ENCODE measurements around the gene COL4A6.

The COL4A6 gene

DNA sequence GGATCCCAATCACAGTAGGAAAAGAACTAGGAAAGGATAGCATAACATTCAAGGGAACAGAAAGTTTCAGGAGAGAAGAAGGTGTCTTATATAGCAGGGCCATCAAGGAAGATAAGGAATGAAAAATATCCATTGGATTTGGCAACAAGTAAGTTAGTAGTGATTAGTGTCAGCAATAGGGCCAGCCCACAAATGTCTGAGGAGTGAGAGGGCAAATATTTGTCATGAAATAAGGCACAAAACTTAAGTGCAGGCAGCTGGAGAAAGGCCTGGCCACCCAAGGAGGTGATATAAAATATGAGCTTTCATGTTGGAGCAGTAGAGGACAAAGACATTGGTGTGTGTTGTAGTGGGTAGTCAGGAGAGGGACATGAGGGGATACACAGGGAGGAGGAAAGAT is 132.1 kb downstream of the COL4A6 start:
- Histone ChIP-seq H3K9ac (ENCODE audit: low read depth, low read length, poor library complexity) (no peak overlapping the region), H3K27ac (replicated peaks; ENCODE audit: low read length) (no peak overlapping the region), H3K27me3 (ENCODE audit: control insufficient read depth in 3 of 3, insufficient read depth in 3 of 3, low read depth in 1 of 3, low read length in 3 of 3) (no peaks in the 10 kb centered on the region), H3K23ac (ENCODE audit: low read depth, low read length, poor library complexity) (no peak overlapping the region), H3K14ac (ENCODE audit: low read length) (no peak overlapping the region), H4K8ac (ENCODE audit: low read depth, low read length) (no peak overlapping the region), H4K91ac (ENCODE audit: low read depth, low read length, poor library complexity) (no peak overlapping the region), H3K79me1 (ENCODE audit: low read depth, low read length) (no peaks in the 10 kb centered on the region), H2AFZ (ENCODE audit: low read length) (no peak overlapping the region), H2AK5ac (ENCODE audit: low read depth, low read length) (no peak overlapping the region), H2BK5ac (ENCODE audit: low read length) (no peak overlapping the region), H3K4me1 (ENCODE audit: control insufficient read depth in 2 of 2, insufficient read depth in 1 of 2, low read depth in 1 of 2, low read length in 2 of 2) (no peaks in the 10 kb centered on the region), H3K18ac (ENCODE audit: low read length) (no peak overlapping the region), H2BK15ac (ENCODE audit: low read length) (no peak overlapping the region), H3K4ac (ENCODE audit: low read length) (no peak overlapping the region), H3K36me3 (replicated peaks in 1 of 2; ENCODE audit: control insufficient read depth in 2 of 2, insufficient read depth in 2 of 2, low read length in 2 of 2) (no peaks in the 10 kb centered on the region), H3K4me3 (ENCODE audit: low read length in 2 of 2) (no peak overlapping the region), H3K4me2 (ENCODE audit: insufficient read depth, low read length, poor library complexity, severe bottlenecking) (no peak overlapping the region), H2BK120ac (ENCODE audit: low read depth, low read length) (no peak overlapping the region), H2BK12ac (ENCODE audit: low read length) (no peak overlapping the region), H3K9me3 (replicated peaks in 1 of 2; ENCODE audit: control insufficient read depth in 2 of 2, insufficient read depth in 1 of 2, low read depth in 1 of 2, low read length in 2 of 2) (no peaks in the 10 kb centered on the region)
- no peak for DNase-seq (ENCODE audit: low spot score)

DNA sequence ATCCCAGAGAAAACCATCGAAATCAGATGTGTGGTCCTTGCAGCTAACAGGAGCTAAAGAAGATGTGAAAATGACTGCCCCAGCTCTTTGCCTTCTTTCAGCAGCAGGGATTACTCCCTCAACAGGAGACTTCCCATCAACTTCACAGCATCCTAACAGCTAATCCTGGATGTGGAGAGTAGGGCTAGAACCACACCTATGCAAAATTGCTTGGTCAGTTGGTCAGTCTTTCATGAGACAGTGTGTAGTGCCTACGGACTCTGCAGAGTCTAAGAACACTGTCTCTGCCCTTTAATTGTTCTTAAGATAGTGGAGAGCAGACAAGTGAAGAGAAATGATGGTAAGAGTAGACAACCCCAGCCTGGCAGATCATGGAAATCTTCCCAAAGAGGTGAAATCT is 133.5 kb downstream of the COL4A6 start:
- no peak for DNase-seq (ENCODE audit: low spot score)
- Histone ChIP-seq H3K36me3 (replicated peaks in 1 of 2; ENCODE audit: control insufficient read depth in 2 of 2, insufficient read depth in 2 of 2, low read length in 2 of 2) (no peaks in the 10 kb centered on the region), H2AK5ac (ENCODE audit: low read depth, low read length) (no peak overlapping the region), H3K23ac (ENCODE audit: low read depth, low read length, poor library complexity) (no peak overlapping the region), H3K27me3 (ENCODE audit: control insufficient read depth in 3 of 3, insufficient read depth in 3 of 3, low read depth in 1 of 3, low read length in 3 of 3) (no peaks in the 10 kb centered on the region), H2BK120ac (ENCODE audit: low read depth, low read length) (no peak overlapping the region), H3K9ac (ENCODE audit: low read depth, low read length, poor library complexity) (no peak overlapping the region), H2AFZ (ENCODE audit: low read length) (no peak overlapping the region), H3K4me2 (ENCODE audit: insufficient read depth, low read length, poor library complexity, severe bottlenecking) (no peak overlapping the region), H4K91ac (ENCODE audit: low read depth, low read length, poor library complexity) (no peak overlapping the region), H2BK5ac (ENCODE audit: low read length) (no peak overlapping the region), H3K4me3 (ENCODE audit: low read length in 2 of 2) (no peak overlapping the region), H2BK15ac (ENCODE audit: low read length) (no peak overlapping the region), H3K79me1 (ENCODE audit: low read depth, low read length) (no peaks in the 10 kb centered on the region), H3K27ac (replicated peaks; ENCODE audit: low read length) (no peak overlapping the region), H3K18ac (ENCODE audit: low read length) (no peak overlapping the region), H3K14ac (ENCODE audit: low read length) (no peak overlapping the region), H3K4ac (ENCODE audit: low read length) (no peak overlapping the region), H4K8ac (ENCODE audit: low read depth, low read length) (no peak overlapping the region), H3K9me3 (replicated peaks in 1 of 2; ENCODE audit: control insufficient read depth in 2 of 2, insufficient read depth in 1 of 2, low read depth in 1 of 2, low read length in 2 of 2) (no peaks in the 10 kb centered on the region), H3K4me1 (ENCODE audit: control insufficient read depth in 2 of 2, insufficient read depth in 1 of 2, low read depth in 1 of 2, low read length in 2 of 2) (peaks cover 0 to 3% of the 10 kb centered on the region in 2 donors), H2BK12ac (ENCODE audit: low read length) (no peak overlapping the region)
- WGBS, 2 donors (ENCODE audit: extremely low coverage in 2 of 2, insufficient read length in 2 of 2, insufficient replicate concordance in 1 of 2) = no CpG with 5 or more reads among the region's 2 CpGs

DNA sequence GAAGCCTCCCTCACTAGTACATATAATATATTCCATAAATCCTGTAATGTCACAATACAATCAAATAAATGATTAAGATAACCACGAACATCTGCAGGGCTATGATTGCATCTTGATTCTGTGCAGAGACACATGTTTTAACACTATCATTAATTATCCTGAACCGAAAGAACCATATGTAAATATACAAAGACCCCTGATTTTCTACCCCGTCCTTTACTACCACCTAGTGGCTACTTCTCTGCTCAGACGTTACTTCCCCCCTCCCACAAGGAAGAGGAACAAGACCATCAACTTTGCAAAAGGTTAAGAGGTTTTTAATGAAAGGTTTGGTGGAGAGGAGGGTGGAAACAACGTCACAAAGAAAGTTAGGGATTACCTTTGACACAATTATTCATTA is 134.0 kb downstream of the COL4A6 start:
- Histone ChIP-seq H2BK15ac (ENCODE audit: low read length) (no peak overlapping the region), H3K18ac (ENCODE audit: low read length) (no peak overlapping the region), H3K79me1 (ENCODE audit: low read depth, low read length) (no peaks in the 10 kb centered on the region), H3K9me3 (replicated peaks in 1 of 2; ENCODE audit: control insufficient read depth in 2 of 2, insufficient read depth in 1 of 2, low read depth in 1 of 2, low read length in 2 of 2) (no peaks in the 10 kb centered on the region), H3K4ac (ENCODE audit: low read length) (no peak overlapping the region), H3K9ac (ENCODE audit: low read depth, low read length, poor library complexity) (no peak overlapping the region), H2AK5ac (ENCODE audit: low read depth, low read length) (no peak overlapping the region), H2AFZ (ENCODE audit: low read length) (no peak overlapping the region), H2BK120ac (ENCODE audit: low read depth, low read length) (no peak overlapping the region), H3K4me2 (ENCODE audit: insufficient read depth, low read length, poor library complexity, severe bottlenecking) (no peak overlapping the region), H3K14ac (ENCODE audit: low read length) (no peak overlapping the region), H4K91ac (ENCODE audit: low read depth, low read length, poor library complexity) (no peak overlapping the region), H3K4me1 (ENCODE audit: control insufficient read depth in 2 of 2, insufficient read depth in 1 of 2, low read depth in 1 of 2, low read length in 2 of 2) (peaks cover 2 to 8% of the 10 kb centered on the region in 2 donors), H3K23ac (ENCODE audit: low read depth, low read length, poor library complexity) (no peak overlapping the region), H4K8ac (ENCODE audit: low read depth, low read length) (no peak overlapping the region), H2BK5ac (ENCODE audit: low read length) (no peak overlapping the region), H2BK12ac (ENCODE audit: low read length) (no peak overlapping the region), H3K27ac (replicated peaks; ENCODE audit: low read length) (no peak overlapping the region), H3K27me3 (ENCODE audit: control insufficient read depth in 3 of 3, insufficient read depth in 3 of 3, low read depth in 1 of 3, low read length in 3 of 3) (no peaks in the 10 kb centered on the region), H3K36me3 (replicated peaks in 1 of 2; ENCODE audit: control insufficient read depth in 2 of 2, insufficient read depth in 2 of 2, low read length in 2 of 2) (no peaks in the 10 kb centered on the region), H3K4me3 (ENCODE audit: low read length in 2 of 2) (no peak overlapping the region)
- WGBS, 2 donors (ENCODE audit: extremely low coverage in 2 of 2, insufficient read length in 2 of 2, insufficient replicate concordance in 1 of 2) = no CpG with 5 or more reads among the region's 5 CpGs
- DNase-seq (ENCODE audit: low spot score) = no peak

DNA sequence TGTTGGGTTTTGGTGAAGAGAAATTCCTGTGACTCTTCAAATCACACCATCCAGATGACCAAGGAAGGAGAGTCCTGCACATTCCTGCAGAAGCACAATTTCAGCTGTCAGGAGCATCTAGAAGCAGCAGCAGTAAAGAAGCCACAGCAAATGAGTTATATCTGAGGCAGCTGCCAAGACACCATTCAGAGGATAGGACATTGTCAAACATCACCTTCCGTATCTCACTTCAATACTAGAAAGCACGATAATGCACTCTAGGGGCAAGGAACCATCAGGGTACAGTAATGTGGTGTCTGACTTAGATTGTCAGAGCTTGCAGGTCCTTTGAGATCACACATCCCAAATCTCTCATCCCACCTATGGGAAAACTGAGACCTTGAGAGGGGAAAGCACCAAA is 134.5 kb downstream of the COL4A6 start:
- peaks cover 3 to 12% of the 10 kb centered on the region in 2 donors for H3K4me1 ChIP-seq (ENCODE audit: control insufficient read depth in 2 of 2, insufficient read depth in 1 of 2, low read depth in 1 of 2, low read length in 2 of 2)
- H4K91ac ChIP-seq (ENCODE audit: low read depth, low read length, poor library complexity) = no peak overlapping the region
- H2AK5ac ChIP-seq (ENCODE audit: low read depth, low read length) = no peak overlapping the region
- H3K4me3 ChIP-seq (ENCODE audit: low read length in 2 of 2) = no peak overlapping the region
- H2BK120ac ChIP-seq (ENCODE audit: low read depth, low read length) = no peak overlapping the region
- H3K23ac ChIP-seq (ENCODE audit: low read depth, low read length, poor library complexity) = no peak overlapping the region
- no peak overlapping the region for H3K4me2 ChIP-seq (ENCODE audit: insufficient read depth, low read length, poor library complexity, severe bottlenecking)
- no CpG with 5 or more reads among the region's 2 CpGs for WGBS, 2 donors (ENCODE audit: extremely low coverage in 2 of 2, insufficient read length in 2 of 2, insufficient replicate concordance in 1 of 2)
- H2BK15ac ChIP-seq (ENCODE audit: low read length) = no peak overlapping the region
- H3K27me3 ChIP-seq (ENCODE audit: control insufficient read depth in 3 of 3, insufficient read depth in 3 of 3, low read depth in 1 of 3, low read length in 3 of 3) = no peaks in the 10 kb centered on the region
- no peaks in the 10 kb centered on the region for H3K9me3 ChIP-seq (replicated peaks in 1 of 2; ENCODE audit: control insufficient read depth in 2 of 2, insufficient read depth in 1 of 2, low read depth in 1 of 2, low read length in 2 of 2)
- no peak for DNase-seq (ENCODE audit: low spot score)
- H3K36me3 ChIP-seq (replicated peaks in 1 of 2; ENCODE audit: control insufficient read depth in 2 of 2, insufficient read depth in 2 of 2, low read length in 2 of 2) = no peaks in the 10 kb centered on the region
- no peak overlapping the region for H3K9ac ChIP-seq (ENCODE audit: low read depth, low read length, poor library complexity)
- no peak overlapping the region for H4K8ac ChIP-seq (ENCODE audit: low read depth, low read length)
- H3K14ac ChIP-seq (ENCODE audit: low read length) = no peak overlapping the region
- H2BK5ac ChIP-seq (ENCODE audit: low read length) = no peak overlapping the region
- no peak overlapping the region for H3K4ac ChIP-seq (ENCODE audit: low read length)
- no peak overlapping the region for H3K18ac ChIP-seq (ENCODE audit: low read length)
- H2AFZ ChIP-seq (ENCODE audit: low read length) = no peak overlapping the region
- H2BK12ac ChIP-seq (ENCODE audit: low read length) = no peak overlapping the region
- no peaks in the 10 kb centered on the region for H3K79me1 ChIP-seq (ENCODE audit: low read depth, low read length)
- no peak overlapping the region for H3K27ac ChIP-seq (replicated peaks; ENCODE audit: low read length)

Measured in neuronal stem cell (in vitro differentiated cells).